GM19023 (cell line): ENCODE measurements around the gene RPIA.
"Not testable (repeated sequence)": the region's sequence is repeated elsewhere in the genome, so short reads cannot be mapped to it uniquely, and the experiment has no call there.

Source experiments
- ATAC-seq: cut with Tn5 transposase; IDR thresholded peaks from one replicate; pipeline ENCODE4 v1.9.1; 2021; ENCODE audit warnings: mild to moderate bottlenecking, moderate library complexity; ENCODE audit not compliant: unreplicated experiment

RPIA gene

GRCh38 chr2:88733155-88733902 is 41.9 kb downstream of the RPIA start:
- no peak for ATAC-seq

GRCh38 chr2:88735133-88735532 is 43.7 kb downstream of the RPIA start:
- ATAC-seq = no peak

GRCh38 chr2:88735853-88736252 is 44.4 kb downstream of the RPIA start:
- ATAC-seq = no peak

- ATAC-seq = no peak
These were observed 45.0 kb downstream of the RPIA start for GRCh38 chr2:88736437-88736836.

- no peak for ATAC-seq
These were observed 45.9 kb downstream of the RPIA start for GRCh38 chr2:88737385-88737784.

- no peak for ATAC-seq
These were observed 46.8 kb downstream of the RPIA start for GRCh38 chr2:88738271-88738670.

- ATAC-seq = peak; percentile 91
These were observed 48.6 kb downstream of the RPIA start for GRCh38 chr2:88739985-88740600.

- no peak for ATAC-seq
These were observed 55.5 kb downstream of the RPIA start for GRCh38 chr2:88746929-88747490.

- ATAC-seq = no peak
These were observed 56.5 kb downstream of the RPIA start for GRCh38 chr2:88747990-88748389.

- no peak for ATAC-seq
These were observed 60.3 kb downstream of the RPIA start for GRCh38 chr2:88751768-88752167.

- ATAC-seq = peak; percentile 83
These were observed 62.5 kb downstream of the RPIA start for GRCh38 chr2:88753833-88754584.

GRCh38 chr2:88754585-88755320 is 63.3 kb downstream of the RPIA start:
- ATAC-seq = peak; percentile 52

GRCh38 chr2:88755836-88756235 is 64.4 kb downstream of the RPIA start:
- no peak for ATAC-seq

- ATAC-seq = no peak
These were observed 65.6 kb downstream of the RPIA start for GRCh38 chr2:88757025-88757424.

GRCh38 chr2:88758702-88759101 is 67.2 kb downstream of the RPIA start:
- not testable (repeated sequence) for ATAC-seq

GRCh38 chr2:88760819-88761598 is 69.5 kb downstream of the RPIA start:
- no peak for ATAC-seq

- no peak for ATAC-seq
These were observed 72.8 kb downstream of the RPIA start for GRCh38 chr2:88764141-88764849.

GRCh38 chr2:88764850-88765153 is 73.3 kb downstream of the RPIA start:
- ATAC-seq = peak; percentile 5

GRCh38 chr2:88765154-88765888 is 73.8 kb downstream of the RPIA start:
- ATAC-seq = peak; percentile 71
